GM12892 (cell line): ENCODE results near the gene STAU1.
"Not testable (repeated sequence)": the region's sequence is repeated elsewhere in the genome, so short reads cannot be mapped to it uniquely, and the experiment has no call there.

ENCODE experiments used
- DNase-seq: peaks from one replicate; pipeline ENCODE4 v3.0.0; 2011; ENCODE audit not compliant: insufficient read length
- FAIRE-seq: peaks from 2 replicates; lab custom pipeline; 2011; peaks lifted over from hg19 to GRCh38; lab: Jason Lieb, UNC
- POLR2A ChIP-seq: IDR thresholded peaks from 2 replicates; pipeline ENCODE4 v1.6.1; 2011; ENCODE audit warnings: low read depth, low read length, control low read depth
- POLR2AphosphoS5 ChIP-seq: IDR thresholded peaks from 2 replicates; pipeline ENCODE4 v1.6.1; 2011; ENCODE audit warnings: low read depth, low read length, control low read depth
- TAF1 ChIP-seq: IDR thresholded peaks from 2 replicates; pipeline ENCODE4 v1.6.1; 2011; ENCODE audit warnings: low read depth, mild to moderate bottlenecking, control low read depth, low read length, borderline replicate concordance

Gene STAU1

GRCh38 chr20:49170714-49171113 is 17.4 kb downstream of the STAU1 start:
- DNase-seq (no peak), FAIRE-seq (no peak)
- TF ChIP-seq POLR2A = no peak
- TF ChIP-seq TAF1 = no peak
- no peak for TF ChIP-seq POLR2AphosphoS5

- FAIRE-seq (no peak), DNase-seq (no peak)
- TF ChIP-seq POLR2A (no peak), TAF1 (no peak)
These were observed 18.6 kb downstream of the STAU1 start for GRCh38 chr20:49169547-49169946.

- not testable (repeated sequence) for DNase-seq, FAIRE-seq
These were observed 19.3 kb downstream of the STAU1 start for GRCh38 chr20:49168864-49169263.

GRCh38 chr20:49167811-49168507 is 20.2 kb downstream of the STAU1 start:
- TF ChIP-seq POLR2AphosphoS5 = no peak
- TF ChIP-seq POLR2A = no peak
- no peak for TF ChIP-seq TAF1
- no peak for FAIRE-seq
- no peak for DNase-seq

- TF ChIP-seq POLR2A (no peak), TAF1 (no peak), POLR2AphosphoS5 (no peak)
- DNase-seq = no peak
- FAIRE-seq = peak; percentile 65
These were observed 21.3 kb downstream of the STAU1 start for GRCh38 chr20:49166534-49167449.

- TF ChIP-seq POLR2AphosphoS5 (no peak), POLR2A (no peak), TAF1 (no peak)
- no peak for DNase-seq
- FAIRE-seq = peak; percentile 5
These were observed 22.5 kb downstream of the STAU1 start for GRCh38 chr20:49165611-49166010.

- FAIRE-seq = no peak
- no peak for TF ChIP-seq TAF1
- TF ChIP-seq POLR2A = no peak
- TF ChIP-seq POLR2AphosphoS5 = no peak
- DNase-seq = no peak
These were observed 24.4 kb downstream of the STAU1 start for GRCh38 chr20:49163696-49164095.

GRCh38 chr20:49161428-49162152 is 26.5 kb downstream of the STAU1 start:
- DNase-seq = no peak
- no peak for TF ChIP-seq POLR2AphosphoS5
- no peak for TF ChIP-seq POLR2A
- no peak for TF ChIP-seq TAF1
- FAIRE-seq = no peak

- no peak for TF ChIP-seq POLR2A
- no peak for TF ChIP-seq POLR2AphosphoS5
- TF ChIP-seq TAF1 = no peak
- FAIRE-seq = no peak
- DNase-seq = no peak
These were observed 27.8 kb downstream of the STAU1 start for GRCh38 chr20:49160057-49160929.

GRCh38 chr20:49157146-49157545 is 31.0 kb downstream of the STAU1 start:
- no peak for FAIRE-seq

More at GRCh38 chr20:49157146-49157545, 31.0 kb downstream of the STAU1 start:
- no peak for DNase-seq
- TF ChIP-seq POLR2A = no peak
- no peak for TF ChIP-seq POLR2AphosphoS5
- TF ChIP-seq TAF1 = no peak
